CD14-positive monocyte (primary cell): ENCODE data around the gene ZIC1. TPM values are rescaled to one million over a fixed set of nuclear protein-coding genes. Genes with fewer than 3 reads are reported as not detected.

Source experiments
- DNase-seq, 3 donors: peaks; one replicate each; pipeline ENCODE4 v3.0.0-alpha.2; 2011 to 2022
- H2AFZ ChIP-seq: 2 replicates; pipeline ENCODE4 v1.6.0; 2012; ENCODE audit warnings: mild to moderate bottlenecking, low read depth, low read length, inconsistent platforms; ENCODE audit not compliant: insufficient read depth, poor library complexity, severe bottlenecking
- H3K27ac ChIP-seq, 2 donors: 1 replicate in 1 of 2; 2 replicates in 1 of 2; pipeline ENCODE4 v1.5.1; 2012 to 2013; ENCODE audit warnings: low read length in 2 of 2, control low read depth in 1 of 2, inconsistent platforms in 1 of 2, low read depth in 1 of 2, mild to moderate bottlenecking in 1 of 2
- H3K27me3 ChIP-seq, 2 donors: one replicate each; pipeline versions ENCODE4 v1.6.0 to v1.6.1; 2011 to 2013; ENCODE audit warnings: low read length in 2 of 2; ENCODE audit not compliant: control insufficient read depth in 2 of 2, insufficient read depth in 2 of 2
- H3K36me3 ChIP-seq, 2 donors: replicated peaks in 1 of 2; 1 replicate in 1 of 2; 2 replicates in 1 of 2; pipeline versions ENCODE4 v1.5.1 to v1.6.1; 2012 to 2013; ENCODE audit warnings: low read length in 2 of 2, control low read depth in 1 of 2, inconsistent platforms in 1 of 2, mild to moderate bottlenecking in 1 of 2; ENCODE audit not compliant: insufficient read depth in 2 of 2, control insufficient read depth in 1 of 2
- H3K4me1 ChIP-seq, 2 donors: 1 replicate in 1 of 2; 2 replicates in 1 of 2; pipeline versions ENCODE4 v1.5.1 to v1.6.1; 2012 to 2013; ENCODE audit warnings: low read length in 2 of 2, control low read depth in 1 of 2, inconsistent platforms in 1 of 2, mild to moderate bottlenecking in 1 of 2, moderate library complexity in 1 of 2; ENCODE audit not compliant: insufficient read depth in 2 of 2, control insufficient read depth in 1 of 2
- H3K4me2 ChIP-seq: replicated peaks from 2 replicates; pipeline ENCODE3; 2012; ENCODE audit warnings: low read length, moderate library complexity, mild to moderate bottlenecking; ENCODE audit not compliant: poor library complexity, severe bottlenecking; ENCODE audit errors: extremely low read depth
- H3K4me3 ChIP-seq, 3 experiments: fragments of 200-600 bp in 1 of 3; sonication (generic) in 1 of 3; replicated peaks in 1 of 3; 1 replicate in 2 of 3; 2 replicates in 1 of 3; pipeline ENCODE4 v1.5.1; 2011 to 2013; ENCODE audit warnings: low read length in 3 of 3, mild to moderate bottlenecking in 3 of 3, control low read depth in 2 of 3, low read depth in 2 of 3, inconsistent platforms in 1 of 3, moderate library complexity in 1 of 3
- H3K79me2 ChIP-seq: 2 replicates; pipeline ENCODE4 v1.6.0; 2012; ENCODE audit warnings: mild to moderate bottlenecking, control low read depth, inconsistent platforms, low read length, moderate library complexity; ENCODE audit not compliant: insufficient read depth
- H3K9ac ChIP-seq: 2 replicates; pipeline ENCODE4 v1.6.0; 2017; ENCODE audit warnings: low read length, mild to moderate bottlenecking; ENCODE audit not compliant: insufficient read depth, poor library complexity, severe bottlenecking
- H3K9me3 ChIP-seq, 2 donors: replicated peaks in 1 of 2; 1 replicate in 1 of 2; 2 replicates in 1 of 2; pipeline versions ENCODE4 v1.5.1 to v1.6.1; 2012 to 2013; ENCODE audit warnings: low read length in 2 of 2, control low read depth in 1 of 2; ENCODE audit not compliant: control insufficient read depth in 1 of 2, insufficient read depth in 1 of 2
- H4K20me1 ChIP-seq: 2 replicates; pipeline ENCODE4 v1.6.0; 2012; ENCODE audit warnings: mild to moderate bottlenecking, low read length, control low read depth, moderate library complexity; ENCODE audit not compliant: insufficient read depth
- H3K27ac Mint-ChIP-seq, 7 donors: one replicate each; pipeline ENCODE4 v1.8.0; 2020; ENCODE audit warnings: mild to moderate bottlenecking in 7 of 7, mixed read lengths in 7 of 7, moderate library complexity in 6 of 7, inconsistent platforms in 2 of 7
- H3K27me3 Mint-ChIP-seq, 3 donors: one replicate each; pipeline ENCODE4 v1.8.0; 2021 to 2022; ENCODE audit warnings: low read depth in 3 of 3, mild to moderate bottlenecking in 3 of 3, mixed read lengths in 3 of 3, moderate library complexity in 3 of 3, inconsistent platforms in 1 of 3
- H3K36me3 Mint-ChIP-seq, 2 donors: one replicate each; pipeline ENCODE4 v1.8.0; 2020; ENCODE audit warnings: mixed read lengths in 2 of 2, inconsistent platforms in 1 of 2, mild to moderate bottlenecking in 1 of 2
- H3K4me1 Mint-ChIP-seq: one replicate; pipeline ENCODE4 v1.8.0; 2020; ENCODE audit warnings: mild to moderate bottlenecking, mixed read lengths
- H3K4me3 Mint-ChIP-seq, 2 donors: one replicate each; pipeline ENCODE4 v1.8.0; 2020; ENCODE audit warnings: mild to moderate bottlenecking in 2 of 2, mixed read lengths in 2 of 2, moderate library complexity in 1 of 2
- H3K9me3 Mint-ChIP-seq, 7 donors: one replicate each; pipeline ENCODE4 v1.8.0; 2020 to 2022; ENCODE audit warnings: mixed read lengths in 7 of 7, mild to moderate bottlenecking in 6 of 7, moderate library complexity in 6 of 7, inconsistent platforms in 2 of 7
- CTCF ChIP-seq: fragments of 200-600 bp; IDR thresholded peaks from one replicate; pipeline ENCODE4 v1.8.0; 2022; ENCODE audit warnings: antibody characterized with exemption, mild to moderate bottlenecking
- WGBS: methylation state at CpG from one replicate; pipeline ENCODE4 v1.1.5; 2013; ENCODE audit warnings: missing lambda C conversion rate; ENCODE audit not compliant: insufficient coverage; 5-methylcytosine and 5-hydroxymethylcytosine counted together
- intact Hi-C, 2 donors: fragments of 100-400 bp; cut with micrococcal nuclease; formaldehyde crosslinking; loops; one replicate each; pipeline versions ENCODE4 v1.15.0 to v1.15.1; 2023
- polyA plus RNA-seq, 3 donors: library from polyadenylated mRNA; depleted of rRNA in 1 of 3; unstranded in 2 of 3; stranded (reverse) in 1 of 3; fragments of 300-500 nt in 2 of 3; fragments of >200 nt in 1 of 3; fragmentation: Illumina TruSeq in 2 of 3; gene quantifications; 1 replicate in 2 of 3; 2 replicates in 1 of 3; pipeline ENCODE4 v1.2.3, GENCODE V29; 2012 to 2021

Gene ZIC1
- polyA plus RNA-seq, 3 donors, result not detected

- Histone ChIP-seq H3K4me3 (no peak overlapping the region), H3K79me2 (no peaks in the 10 kb centered on the region), H3K27ac (no peak overlapping the region), H2AFZ (no peak overlapping the region), H3K9ac (no peak overlapping the region), H3K9me3 (peaks cover 25 to 74% of the 10 kb centered on the region in 2 donors), H3K4me1 (no peaks in the 10 kb centered on the region), H3K4me2 (no peak overlapping the region), H4K20me1 (no peaks in the 10 kb centered on the region), H3K27me3 (peaks cover 95 to 100% of the 10 kb centered on the region in 2 donors), H3K36me3 (no peaks in the 10 kb centered on the region)
- Mint-ChIP-seq H3K9me3 (peaks cover 14 to 65% (median 51%) of the 10 kb centered on the region in 7 donors), H3K27ac (no peak overlapping the region), H3K36me3 (peaks cover 2 to 3% of the 10 kb centered on the region in 2 donors), H3K4me3 (peak overlapping the region in 1 of 2 donors; percentile 76), H3K27me3 (peaks cover 94 to 98% (median 95%) of the 10 kb centered on the region in 3 donors), H3K4me1 (no peaks in the 10 kb centered on the region)
- peak; percentile 23 for TF ChIP-seq CTCF
- WGBS, result 9% methylated on average over 15 of the region's 27 CpGs
- intact Hi-C loops, result no loop called here
- no peak for DNase-seq
These were observed 24.7 kb upstream of the ZIC1 start for GRCh38 chr3:147384210-147385058.

DNA sequence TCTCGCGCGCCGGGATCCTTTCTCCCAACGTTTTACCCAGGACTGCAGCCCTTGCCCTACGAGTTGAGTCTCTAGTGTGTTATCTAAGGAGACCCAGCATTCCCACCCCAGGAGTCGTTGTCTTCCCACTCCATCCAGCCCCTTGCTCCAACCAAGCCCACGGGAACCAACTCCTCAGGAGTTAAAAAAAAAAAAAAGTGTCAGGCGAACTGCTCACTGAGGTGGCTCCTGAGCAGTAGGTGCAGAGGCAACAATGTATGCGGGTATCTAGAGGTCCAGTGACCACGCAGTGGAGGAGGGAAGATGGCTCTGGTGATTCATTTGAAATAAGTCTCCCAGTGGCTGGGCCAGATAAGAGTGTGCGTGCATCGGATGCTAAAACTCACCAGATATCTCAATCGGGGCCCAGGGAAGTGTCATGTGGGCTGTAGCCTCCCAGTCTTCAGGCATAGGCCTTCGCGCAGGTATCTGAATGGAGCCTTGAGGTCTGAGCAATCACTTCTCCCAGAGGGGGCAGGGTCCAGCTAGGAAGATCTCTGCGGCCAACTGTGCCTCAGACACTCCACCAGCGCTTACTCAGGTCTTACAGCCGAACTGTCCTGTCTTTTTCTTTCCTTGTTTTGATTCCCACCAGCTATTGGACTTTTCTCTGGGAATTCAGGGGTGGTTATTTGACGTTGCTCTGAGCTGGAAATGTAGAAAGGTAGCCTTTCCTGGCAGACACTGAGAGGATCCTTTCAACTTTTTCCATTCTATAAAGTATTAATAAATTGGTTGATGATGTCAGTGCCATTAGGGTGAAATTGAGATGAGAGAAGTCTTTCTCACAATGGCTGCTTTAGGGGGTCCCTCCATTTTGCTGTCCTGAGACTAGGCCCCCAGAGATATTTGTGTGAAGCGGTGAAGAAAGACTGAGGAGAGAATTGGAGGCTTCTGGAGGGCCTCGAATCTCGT is 23.8 kb upstream of the ZIC1 start:
- H3K4me1 Mint-ChIP-seq, result no peaks in the 10 kb centered on the region
- DNase-seq, result no peak
- H3K36me3 Mint-ChIP-seq, result peaks cover 2 to 6% of the 10 kb centered on the region in 2 donors
- H3K4me3 Mint-ChIP-seq, result peak overlapping the region in 1 of 2 donors; percentile 76
- H3K27me3 ChIP-seq, result peaks cover 95 to 100% of the 10 kb centered on the region in 2 donors
- no peak for TF ChIP-seq CTCF
- no peak overlapping the region for H3K9ac ChIP-seq
- H3K4me1 ChIP-seq, result no peaks in the 10 kb centered on the region
- no peak overlapping the region for H3K4me2 ChIP-seq
- H3K79me2 ChIP-seq, result no peaks in the 10 kb centered on the region
- peaks cover 28 to 74% of the 10 kb centered on the region in 2 donors for H3K9me3 ChIP-seq
- no peak overlapping the region for H3K27ac ChIP-seq
- H3K4me3 ChIP-seq, result no peak overlapping the region
- H3K36me3 ChIP-seq, result no peaks in the 10 kb centered on the region
- 10% methylated on average over 9 of the region's 23 CpGs for WGBS
- peaks cover 94 to 98% (median 95%) of the 10 kb centered on the region in 3 donors for H3K27me3 Mint-ChIP-seq
- H4K20me1 ChIP-seq, result no peaks in the 10 kb centered on the region
- no peak overlapping the region for H2AFZ ChIP-seq
- peaks cover 18 to 65% (median 52%) of the 10 kb centered on the region in 7 donors for H3K9me3 Mint-ChIP-seq
- H3K27ac Mint-ChIP-seq, result no peak overlapping the region
- intact Hi-C loops, result no loop called here
